ENCODE results near the gene CPB2.
A peak's percentile ranks its signal among the peaks of the same experiment; 100 is the strongest.

The CPB2 gene

GRCh38 chr13:46126552-46127357 is 21.9 kb upstream of the CPB2 start:
- peak; percentile 65 for DNase-seq

- no peak for DNase-seq
These were observed 21.2 kb upstream of the CPB2 start for GRCh38 chr13:46126056-46126455.

DNA sequence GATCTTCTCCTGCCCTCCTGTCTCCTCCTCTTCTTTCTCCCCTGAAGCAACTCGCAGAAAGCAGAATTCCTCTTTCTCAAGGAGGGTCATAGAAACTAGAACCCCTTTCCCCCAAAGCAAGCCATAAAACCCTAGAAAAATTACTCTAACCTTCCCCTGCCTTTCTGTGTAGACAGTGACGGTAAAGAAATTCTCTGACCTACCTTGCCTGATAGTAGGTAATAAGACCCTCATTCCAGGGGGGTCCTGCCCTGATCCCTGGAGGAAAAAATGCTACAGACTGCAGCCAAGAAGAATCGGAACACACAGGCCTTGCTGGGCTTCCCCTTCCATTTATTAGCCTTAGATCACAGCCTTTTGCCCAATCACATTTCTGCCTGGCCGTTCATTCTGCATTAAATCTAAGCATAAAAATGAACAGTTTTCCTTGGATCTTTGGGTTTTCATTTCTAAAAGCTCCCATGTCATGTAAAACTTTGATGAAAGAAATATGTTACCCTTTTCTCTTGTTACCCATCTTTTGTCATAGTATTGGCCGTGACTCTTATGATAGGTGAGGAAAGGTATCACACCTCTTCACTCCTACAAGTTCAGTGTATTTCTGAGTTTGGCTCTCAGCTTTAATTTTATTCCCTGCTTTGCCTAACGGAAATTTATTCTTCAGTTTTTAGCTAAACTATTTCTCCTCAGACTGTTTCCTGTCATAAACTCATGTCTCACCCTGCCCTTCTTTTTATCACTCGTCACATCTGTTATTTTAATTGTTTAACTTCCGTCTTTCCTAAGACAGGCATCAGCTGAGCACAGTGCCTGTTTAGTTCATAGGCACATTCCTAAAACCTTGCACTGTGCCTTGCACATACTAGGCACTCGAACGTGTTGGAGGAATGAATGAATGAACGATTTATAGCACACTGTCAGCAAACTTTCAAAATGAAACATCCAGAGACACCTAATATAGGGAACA is 20.4 kb upstream of the CPB2 start:
- DNase-seq, result no peak

GRCh38 chr13:46124531-46124966 is 19.7 kb upstream of the CPB2 start:
- peak; percentile 15 for DNase-seq

DNA sequence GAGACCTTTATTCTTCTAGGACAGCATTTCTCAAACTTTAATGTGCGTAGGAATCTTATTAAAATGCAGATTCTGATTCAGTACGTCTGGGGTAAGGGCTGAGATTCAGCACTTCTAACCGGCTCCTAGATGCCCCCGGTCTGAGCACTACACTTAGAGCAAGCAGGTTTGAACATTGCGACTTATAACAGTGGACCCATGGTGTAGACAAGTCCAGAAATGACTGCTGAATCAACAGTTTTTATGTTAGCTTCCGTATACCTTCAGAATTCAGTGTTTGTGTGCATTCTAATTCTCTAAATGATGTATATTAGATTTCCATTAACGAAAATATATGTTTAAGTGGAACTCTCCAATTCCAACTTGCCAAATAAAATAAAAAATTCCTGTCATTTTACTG is 17.5 kb upstream of the CPB2 start:
- DNase-seq, result no peak

- DNase-seq, result no peak
These were observed 16.8 kb upstream of the CPB2 start for GRCh38 chr13:46121597-46122163.

GRCh38 chr13:46121033-46121432 is 16.2 kb upstream of the CPB2 start:
- DNase-seq, result no peak

GRCh38 chr13:46119883-46120614 is 15.2 kb upstream of the CPB2 start:
- no peak for DNase-seq

DNA sequence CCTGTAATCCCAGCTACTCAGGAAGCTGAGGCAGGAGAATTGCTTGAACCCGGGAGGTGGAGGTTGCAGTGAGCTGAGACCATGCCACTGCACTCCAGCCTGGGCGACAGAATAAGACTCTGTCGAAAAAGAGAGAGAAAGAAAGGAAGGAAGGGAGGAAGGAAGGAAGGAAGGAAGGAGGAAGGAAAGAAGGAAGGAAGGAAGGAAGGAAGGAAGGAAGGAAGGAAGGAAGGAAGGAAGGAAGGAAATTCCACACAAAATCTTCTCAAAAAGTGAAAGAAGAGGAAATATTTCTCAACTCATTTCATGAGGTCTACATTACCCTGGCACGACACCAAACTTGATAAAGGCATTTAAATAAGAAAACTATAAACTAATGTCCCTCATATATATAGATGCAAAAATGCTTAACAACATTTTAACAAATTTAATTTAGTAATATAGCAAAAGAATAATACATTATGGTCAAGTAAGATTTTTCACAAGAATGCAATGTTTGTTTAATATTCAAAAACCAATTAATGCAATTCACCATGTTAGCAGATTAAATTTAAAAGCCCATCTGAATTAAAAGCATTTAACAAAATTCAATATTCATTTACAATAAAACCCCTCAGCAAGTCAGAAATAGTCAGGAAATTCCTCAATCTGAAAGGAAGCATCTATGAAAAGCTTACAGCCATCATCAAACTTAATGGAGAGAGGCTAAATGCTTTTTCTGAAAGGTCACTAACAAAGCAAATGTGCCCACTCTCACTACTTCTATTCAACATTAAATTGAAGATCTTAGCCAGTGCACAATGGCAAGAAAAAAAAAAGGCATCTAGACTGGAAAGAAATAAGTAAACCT is 12.0 kb upstream of the CPB2 start:
- DNase-seq, result no peak

- no peak for DNase-seq
These were observed 9.8 kb upstream of the CPB2 start for GRCh38 chr13:46114613-46115012.

DNA sequence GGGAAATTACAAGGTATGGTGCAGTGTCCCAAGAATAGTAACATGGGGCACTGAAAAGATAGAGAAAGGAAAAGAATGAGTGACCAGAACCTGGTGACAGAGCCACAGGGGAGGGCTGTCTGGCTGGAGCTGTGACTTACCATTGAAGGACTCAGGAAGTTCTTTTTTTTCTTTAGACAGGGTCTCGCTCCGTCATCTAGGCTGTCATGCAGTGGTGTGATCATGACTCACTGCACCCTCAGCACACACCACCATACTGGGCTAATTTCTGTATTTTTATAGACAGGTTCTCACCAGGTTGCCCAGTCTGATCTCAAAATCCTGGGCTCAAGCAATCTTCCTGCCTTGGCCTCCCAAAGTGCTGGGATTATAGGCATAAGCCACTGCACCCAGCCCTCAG is 8.8 kb upstream of the CPB2 start:
- no peak for DNase-seq

- DNase-seq, result no peak
These were observed 6.3 kb upstream of the CPB2 start for GRCh38 chr13:46111151-46111550.

DNA sequence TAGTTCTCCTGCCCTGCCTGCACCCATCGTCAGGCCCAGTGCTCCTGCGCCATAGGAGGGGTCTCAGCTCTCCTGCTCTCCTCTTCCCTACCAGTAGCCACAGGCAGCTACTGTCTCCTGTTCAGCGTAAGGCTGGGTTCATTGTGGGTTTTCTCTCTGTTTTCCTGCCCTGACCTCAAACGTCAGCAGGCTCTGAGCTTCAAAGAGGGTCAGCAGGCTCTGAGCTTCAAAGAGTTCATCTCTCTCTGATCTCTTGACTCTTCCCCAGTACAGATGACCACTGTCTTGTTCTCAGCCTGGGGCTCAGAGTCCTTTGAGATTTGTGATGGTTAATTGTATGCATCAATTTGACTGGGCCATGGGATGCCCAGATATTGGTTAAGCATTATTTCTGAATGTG is 4.6 kb upstream of the CPB2 start:
- DNase-seq, result no peak

- no peak for DNase-seq
These were observed 2.1 kb upstream of the CPB2 start for GRCh38 chr13:46106839-46107371.

DNA sequence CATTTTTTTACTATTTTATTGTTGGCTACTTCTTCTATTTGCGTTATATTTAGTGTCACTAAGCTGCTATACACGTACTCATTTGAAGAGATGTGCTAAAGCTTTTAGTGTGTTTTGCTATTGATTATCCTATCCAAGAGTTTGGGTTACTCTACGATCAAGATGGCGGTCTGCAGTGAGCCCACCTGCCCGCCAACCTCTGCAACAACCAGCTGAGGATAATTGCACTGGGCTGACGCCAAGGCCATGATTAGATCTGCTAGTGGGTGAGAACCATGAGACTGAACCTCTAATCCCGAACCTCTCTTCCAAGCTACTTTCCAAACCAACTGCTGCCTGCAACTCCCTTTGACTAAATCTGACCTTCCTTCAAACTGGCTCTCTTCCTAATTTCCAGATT is 1.8 kb downstream of the CPB2 start:
- DNase-seq, result no peak

- DNase-seq, result no peak
These were observed 2.6 kb downstream of the CPB2 start for GRCh38 chr13:46102255-46102605.

- DNase-seq, result no peak
These were observed 3.2 kb downstream of the CPB2 start for GRCh38 chr13:46101484-46102254.

DNA sequence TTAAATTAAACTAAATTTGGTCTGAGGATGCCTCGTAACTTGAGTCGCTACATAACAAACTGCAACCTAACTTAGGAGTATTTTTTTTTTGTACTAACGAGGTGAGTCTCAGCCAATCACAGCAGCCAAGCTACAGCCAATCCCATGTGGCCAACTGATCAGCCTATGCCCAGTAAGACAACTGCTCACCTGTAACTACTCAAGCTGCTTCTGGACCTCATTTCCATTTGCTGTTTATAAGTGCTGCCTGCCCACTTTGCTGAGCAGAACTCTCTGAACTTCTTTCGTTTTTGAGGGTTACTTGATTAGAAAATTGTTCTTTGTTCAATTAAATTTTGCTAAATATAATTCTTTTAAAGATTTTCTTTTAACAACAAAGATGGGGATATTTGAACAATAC is 3.8 kb downstream of the CPB2 start:
- DNase-seq, result no peak

GRCh38 chr13:46100191-46100815 is 4.5 kb downstream of the CPB2 start:
- no peak for DNase-seq

GRCh38 chr13:46097663-46098062 is 7.2 kb downstream of the CPB2 start:
- DNase-seq, result no peak
